GM19023 (cell line): Measurements from ENCODE around the gene PTGER1.
A peak's percentile ranks its signal among the peaks of the same experiment; 100 is the strongest.

Experiments
- ATAC-seq: cut with Tn5 transposase; IDR thresholded peaks from one replicate; pipeline ENCODE4 v1.9.1; 2021; ENCODE audit warnings: mild to moderate bottlenecking, moderate library complexity; ENCODE audit not compliant: unreplicated experiment

PTGER1 gene

GRCh38 chr19:14442891-14443631 lies 32.1 kb downstream of the PTGER1 start:
- ATAC-seq, result no peak

GRCh38 chr19:14441041-14441938 lies 33.9 kb downstream of the PTGER1 start:
- ATAC-seq, result no peak

GRCh38 chr19:14440049-14440448 lies 35.1 kb downstream of the PTGER1 start:
- peak; percentile 77 for ATAC-seq

- ATAC-seq, result no peak
These were observed 36.1 kb downstream of the PTGER1 start for GRCh38 chr19:14439014-14439413.

GRCh38 chr19:14437578-14438140 lies 37.5 kb downstream of the PTGER1 start:
- no peak for ATAC-seq

- ATAC-seq, result no peak
These were observed 39.7 kb downstream of the PTGER1 start for GRCh38 chr19:14435320-14436050.

GRCh38 chr19:14434543-14435319 lies 40.4 kb downstream of the PTGER1 start:
- ATAC-seq, result no peak

- no peak for ATAC-seq
These were observed 41.3 kb downstream of the PTGER1 start for GRCh38 chr19:14433554-14434501.

- ATAC-seq, result no peak
These were observed 42.2 kb downstream of the PTGER1 start, which contains the start of gene PKN1 for GRCh38 chr19:14432791-14433553. PKN1 (plus strand) TSS chr19:14433306; CDS start chr19:14433522, 216 bp downstream.

- no peak for ATAC-seq
These were observed 44.4 kb downstream of the PTGER1 start for GRCh38 chr19:14430712-14431111.

GRCh38 chr19:14428882-14429416 lies 46.2 kb downstream of the PTGER1 start:
- ATAC-seq, result no peak

- ATAC-seq, result no peak
These were observed 47.7 kb downstream of the PTGER1 start for GRCh38 chr19:14427461-14427860.

- no peak for ATAC-seq
These were observed 49.4 kb downstream of the PTGER1 start for GRCh38 chr19:14425696-14426138.
